ENCODE data around the gene WBP2.

DNA sequence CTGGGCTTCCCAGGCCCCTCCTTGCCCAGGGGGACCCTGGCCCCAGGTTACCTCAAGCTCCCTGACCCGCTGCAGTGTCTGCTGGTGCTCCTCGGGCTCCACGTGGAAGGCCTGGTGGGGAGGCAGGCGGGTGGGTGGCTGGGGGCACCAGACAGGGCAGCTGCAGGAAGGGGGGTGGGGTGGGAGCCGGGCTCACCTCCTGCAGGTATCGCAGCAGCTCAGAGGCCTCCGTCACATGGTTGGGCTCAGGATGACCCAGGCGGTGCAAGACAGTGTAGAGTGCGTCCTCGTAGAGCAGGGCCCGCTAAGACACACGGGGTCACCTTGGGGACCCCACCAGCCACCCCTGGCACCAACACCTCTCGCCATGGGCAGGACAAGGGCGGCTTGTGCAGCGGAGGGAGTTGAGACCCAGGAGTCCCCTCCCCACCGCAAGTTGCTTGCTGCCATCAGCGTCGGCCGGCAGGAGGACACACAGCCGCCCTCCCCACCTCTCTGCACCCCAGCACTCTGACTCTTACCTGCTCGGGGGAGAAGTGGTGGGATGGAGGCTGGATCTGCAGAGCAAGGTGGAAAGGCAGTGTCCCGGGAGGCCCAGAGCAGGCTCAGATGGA lies 12.1 kb downstream of the WBP2 start:
- TF ChIP-seq L3MBTL2 (IDR thresholded peaks at IDR 0.05) (no peak), ADNP (tag; IDR thresholded peaks at IDR 0.05) (no peak), SAFB (IDR thresholded peaks at IDR 0.05; ENCODE audit: borderline replicate concordance, low read depth, low read length) (no peak), ATF1 (CRISPR knock-in tag; IDR thresholded peaks at IDR 0.05) (no peak), ATF1 (tag; IDR thresholded peaks at IDR 0.05) (no peak), SP2 (IDR thresholded peaks at IDR 0.05; ENCODE audit: extremely low read depth, low read depth, low read length, poor library complexity, severe bottlenecking) (no peak), PHB2 (IDR thresholded peaks at IDR 0.05; ENCODE audit: low read depth) (no peak), MEIS2 (IDR thresholded peaks at IDR 0.05; ENCODE audit: partially characterized antibody) (no peak), GATAD2B (IDR thresholded peaks at IDR 0.05; ENCODE audit: borderline replicate concordance) (no peak)
- TF ChIP-seq, protein P1, sequence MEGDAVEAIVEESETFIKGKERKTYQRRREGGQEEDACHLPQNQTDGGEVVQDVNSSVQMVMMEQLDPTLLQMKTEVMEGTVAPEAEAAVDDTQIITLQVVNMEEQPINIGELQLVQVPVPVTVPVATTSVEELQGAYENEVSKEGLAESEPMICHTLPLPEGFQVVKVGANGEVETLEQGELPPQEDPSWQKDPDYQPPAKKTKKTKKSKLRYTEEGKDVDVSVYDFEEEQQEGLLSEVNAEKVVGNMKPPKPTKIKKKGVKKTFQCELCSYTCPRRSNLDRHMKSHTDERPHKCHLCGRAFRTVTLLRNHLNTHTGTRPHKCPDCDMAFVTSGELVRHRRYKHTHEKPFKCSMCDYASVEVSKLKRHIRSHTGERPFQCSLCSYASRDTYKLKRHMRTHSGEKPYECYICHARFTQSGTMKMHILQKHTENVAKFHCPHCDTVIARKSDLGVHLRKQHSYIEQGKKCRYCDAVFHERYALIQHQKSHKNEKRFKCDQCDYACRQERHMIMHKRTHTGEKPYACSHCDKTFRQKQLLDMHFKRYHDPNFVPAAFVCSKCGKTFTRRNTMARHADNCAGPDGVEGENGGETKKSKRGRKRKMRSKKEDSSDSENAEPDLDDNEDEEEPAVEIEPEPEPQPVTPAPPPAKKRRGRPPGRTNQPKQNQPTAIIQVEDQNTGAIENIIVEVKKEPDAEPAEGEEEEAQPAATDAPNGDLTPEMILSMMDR (IDR thresholded peaks at IDR 0.05 in 2 of 3, conservative IDR thresholded peaks at IDR 0.05 in 1 of 3; ENCODE audit: insufficient read depth in 2 of 3, low read depth in 1 of 3, low read length in 3 of 3), result peak in 1 of 3 experiments; percentile 18; a peak in 1 of 6 replicates
- TF ChIP-seq, protein P2, sequence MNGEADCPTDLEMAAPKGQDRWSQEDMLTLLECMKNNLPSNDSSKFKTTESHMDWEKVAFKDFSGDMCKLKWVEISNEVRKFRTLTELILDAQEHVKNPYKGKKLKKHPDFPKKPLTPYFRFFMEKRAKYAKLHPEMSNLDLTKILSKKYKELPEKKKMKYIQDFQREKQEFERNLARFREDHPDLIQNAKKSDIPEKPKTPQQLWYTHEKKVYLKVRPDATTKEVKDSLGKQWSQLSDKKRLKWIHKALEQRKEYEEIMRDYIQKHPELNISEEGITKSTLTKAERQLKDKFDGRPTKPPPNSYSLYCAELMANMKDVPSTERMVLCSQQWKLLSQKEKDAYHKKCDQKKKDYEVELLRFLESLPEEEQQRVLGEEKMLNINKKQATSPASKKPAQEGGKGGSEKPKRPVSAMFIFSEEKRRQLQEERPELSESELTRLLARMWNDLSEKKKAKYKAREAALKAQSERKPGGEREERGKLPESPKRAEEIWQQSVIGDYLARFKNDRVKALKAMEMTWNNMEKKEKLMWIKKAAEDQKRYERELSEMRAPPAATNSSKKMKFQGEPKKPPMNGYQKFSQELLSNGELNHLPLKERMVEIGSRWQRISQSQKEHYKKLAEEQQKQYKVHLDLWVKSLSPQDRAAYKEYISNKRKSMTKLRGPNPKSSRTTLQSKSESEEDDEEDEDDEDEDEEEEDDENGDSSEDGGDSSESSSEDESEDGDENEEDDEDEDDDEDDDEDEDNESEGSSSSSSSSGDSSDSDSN (IDR thresholded peaks at IDR 0.05; ENCODE audit: borderline replicate concordance in 1 of 2, low read depth in 2 of 2, low read length in 2 of 2), result no peak

All from K562 (cell line).